GM12878 (cell line): Measurements from ENCODE around the gene BAZ2B. TPM values are rescaled to one million over a fixed set of nuclear protein-coding genes. Genes with fewer than 3 reads are reported as not detected.

ENCODE experiments used
- ATAC-seq: fragments of 200-7000 bp; cut with Tn5 transposase; 3 replicates; pipeline ENCODE4 v1.9.1; 2020; ENCODE audit warnings: mild to moderate bottlenecking, moderate library complexity
- BruUV-seq: library from RNA; stranded (reverse); fragments of 400-500 nt; replicated peaks from 2 replicates; lab custom pipeline; 2021; lab: Mats Ljungman, UMichigan
- CTCF ChIA-PET: fragments of 300-600 bp; sonication (Branson Sonifier 250); formaldehyde crosslinking; extraction: SDS; loops from one replicate; lab custom pipeline; 2021; ENCODE audit warnings: inconsistent platforms; lab: Yijun Ruan, JAX
- POLR2A ChIA-PET: fragments of 350-600 bp; formaldehyde crosslinking; extraction: SDS; loops from one replicate; lab custom pipeline; 2021; ENCODE audit warnings: inconsistent platforms; lab: Charles Lee
- RAD21 ChIA-PET: fragments of 300-600 bp; sonication (Branson Sonifier 250); formaldehyde crosslinking; loops from one replicate; lab custom pipeline; 2023; ENCODE audit warnings: antibody characterized with exemption; ENCODE audit not compliant: unreplicated experiment; lab: Charles Lee
- SMC1A ChIA-PET: fragments of 300-600 bp; sonication (Branson Sonifier 250); formaldehyde crosslinking; loops from one replicate; lab custom pipeline; 2023; ENCODE audit not compliant: unreplicated experiment, uncharacterized antibody; lab: Charles Lee
- DNase-seq: peaks from one replicate; pipeline ENCODE4 v3.0.0-alpha.2; 2011; ENCODE audit warnings: low read depth, low spot score
- FAIRE-seq: peaks from 3 replicates; lab custom pipeline; 2011; peaks lifted over from hg19 to GRCh38; lab: Jason Lieb, UNC
- H2AFZ ChIP-seq: 2 replicates; pipeline ENCODE4 v1.6.0; 2011; ENCODE audit warnings: low read depth, low read length, control low read depth; ENCODE audit not compliant: control insufficient read depth
- H3K27ac ChIP-seq: 2 replicates; pipeline ENCODE4 v1.5.1; 2011; ENCODE audit warnings: control low read depth; ENCODE audit not compliant: control insufficient read depth, insufficient read depth
- H3K27me3 ChIP-seq, 2 experiments: replicated peaks in 1 of 2; 2 replicates each; pipeline versions ENCODE4 v1.6.0 to v1.6.1; 2011; ENCODE audit warnings: low read length in 1 of 2; ENCODE audit not compliant: control insufficient read depth in 2 of 2, insufficient read depth in 2 of 2
- H3K36me3 ChIP-seq, 2 experiments: 2 replicates each; pipeline ENCODE4 v1.5.1; 2011; ENCODE audit warnings: low read length in 1 of 2; ENCODE audit not compliant: control insufficient read depth in 2 of 2, insufficient read depth in 2 of 2
- H3K4me1 ChIP-seq: 2 replicates; pipeline ENCODE4 v1.6.1; 2011; ENCODE audit warnings: mild to moderate bottlenecking, low read length, moderate library complexity, mixed read lengths; ENCODE audit not compliant: control insufficient read depth, insufficient read depth
- H3K4me2 ChIP-seq: 2 replicates; pipeline ENCODE4 v1.6.0; 2011; ENCODE audit warnings: control low read depth; ENCODE audit not compliant: control insufficient read depth, insufficient read depth
- H3K4me3 ChIP-seq: fragments of 200-600 bp; sonication (generic); 2 replicates; pipeline ENCODE4 v1.5.1; 2016
- H3K79me2 ChIP-seq: 2 replicates; pipeline ENCODE4 v1.6.0; 2011; ENCODE audit warnings: low read length; ENCODE audit not compliant: control insufficient read depth, insufficient read depth
- H3K9ac ChIP-seq: 2 replicates; pipeline ENCODE4 v1.8.0; 2011; ENCODE audit warnings: low read length, control low read depth, mixed read lengths; ENCODE audit not compliant: control insufficient read depth, insufficient read depth
- H3K9me3 ChIP-seq: replicated peaks from 3 replicates; pipeline ENCODE4 v1.5.1; 2011; ENCODE audit warnings: mild to moderate bottlenecking, low read length; ENCODE audit not compliant: control insufficient read depth, insufficient read depth
- H4K20me1 ChIP-seq: 2 replicates; pipeline ENCODE4 v1.6.0; 2011; ENCODE audit not compliant: control insufficient read depth, insufficient read depth
- BHLHE40 ChIP-seq, 2 experiments: fragments of 450-650 bp in 1 of 2; IDR thresholded peaks; 2 replicates each; pipeline ENCODE4 v1.6.1; 2011 to 2017; ENCODE audit warnings: low read depth in 2 of 2, borderline replicate concordance in 1 of 2, improper control_type of control experiment in 1 of 2, low read length in 1 of 2, mild to moderate bottlenecking in 1 of 2
- CEBPB ChIP-seq, 2 experiments: fragments of 150-350 bp in 1 of 2; IDR thresholded peaks; 2 replicates each; pipeline ENCODE4 v1.6.1; 2012 to 2014; ENCODE audit warnings: low read depth in 2 of 2, low read length in 2 of 2, borderline replicate concordance in 1 of 2, inconsistent platforms in 1 of 2
- CEBPZ ChIP-seq: fragments of 150-350 bp; IDR thresholded peaks from 2 replicates; pipeline ENCODE4 v1.6.1; 2016; ENCODE audit warnings: low read depth, low read length
- CHD1 ChIP-seq: IDR thresholded peaks from 2 replicates; pipeline ENCODE4 v1.6.1; 2012; ENCODE audit warnings: low read depth, low read length, improper control_type of control experiment
- EED ChIP-seq: sonication (generic); IDR thresholded peaks from 2 replicates; pipeline ENCODE4 v1.6.1; 2016; ENCODE audit warnings: antibody characterized with exemption, low read depth
- KDM1A ChIP-seq: fragments of 200-600 bp; sonication (generic); IDR thresholded peaks from 2 replicates; pipeline ENCODE4 v1.6.1; 2016; ENCODE audit warnings: borderline replicate concordance
- RUNX3 ChIP-seq: IDR thresholded peaks from 2 replicates; pipeline ENCODE4 v1.6.1; 2012; ENCODE audit warnings: low read length, inconsistent platforms
- TAF1 ChIP-seq: IDR thresholded peaks from 2 replicates; pipeline ENCODE4 v1.6.1; 2011; ENCODE audit warnings: mild to moderate bottlenecking, low read depth, low read length, borderline replicate concordance
- ZNF384 ChIP-seq: IDR thresholded peaks from 2 replicates; pipeline ENCODE4 v1.6.1; 2012; ENCODE audit warnings: low read depth, mild to moderate bottlenecking, low read length, improper control_type of control experiment, borderline replicate concordance
- ZZZ3 ChIP-seq: IDR thresholded peaks from 2 replicates; pipeline ENCODE4 v1.6.1; 2011; ENCODE audit warnings: low read depth; ENCODE audit not compliant: control insufficient read depth, insufficient read length
- in situ Hi-C: fragments of 300-500 bp; cut with MboI; formaldehyde crosslinking; loops from 9 replicates; pipeline ENCODE4 v1.14.3; 2018; ENCODE audit warnings: mixed read lengths
- intact Hi-C: fragments of 100-400 bp; cut with micrococcal nuclease; formaldehyde crosslinking; loops from one replicate; pipeline ENCODE4 v1.14.2; 2022; ENCODE audit not compliant: unreplicated experiment
- polyA plus RNA-seq, 11 experiments: library from polyadenylated mRNA; depleted of rRNA in 4 of 11; unstranded in 6 of 11; stranded (reverse) in 5 of 11; fragments of >200 nt; fragmentation: Nextera tagmentation in 4 of 11; fragmentation: Illumina TruSeq in 1 of 11; extraction: Ambion mirVana in 4 of 11; extraction: Trizol in 1 of 11; gene quantifications; 1 replicate in 1 of 11; 2 replicates in 10 of 11; pipeline versions ENCODE4 v1.2.1 to v1.2.3, GENCODE V29; 2011 to 2016; ENCODE audit warnings: inconsistent platforms in 2 of 11, missing spikeins in 2 of 11, low read depth in 1 of 11
- total RNA-seq, 4 experiments: library from RNA; depleted of rRNA in 3 of 4; stranded (reverse); fragments of >200 nt in 3 of 4; fragmentation: Illumina TruSeq in 1 of 4; extraction: Trizol in 1 of 4; gene quantifications; 2 replicates each; pipeline versions ENCODE4 v1.2.1 to v1.2.3, GENCODE V29; 2013 to 2021

The BAZ2B gene
- total and polyA plus RNA-seq, 10 of the 15 experiments (the other 5 are each of a cell fraction or from before 2014, with no cell fraction given), result 8.8 to 49.7 (median 24.7) TPM

- Histone ChIP-seq H3K27ac (no peak overlapping the region), H3K36me3 (no peaks in the 10 kb centered on the region), H3K4me2 (no peak overlapping the region), H3K9ac (no peak overlapping the region), H3K4me3 (no peak overlapping the region), H3K4me1 (peaks cover 7% of the 10 kb centered on the region; the same call in 1 of the 2 replicates), H3K9me3 (no peaks in the 10 kb centered on the region), H4K20me1 (no peaks in the 10 kb centered on the region), H3K27me3 (no peaks in the 10 kb centered on the region), H3K79me2 (no peaks in the 10 kb centered on the region), H2AFZ (no peak overlapping the region)
- no TSS peak for BruUV-seq
- intact Hi-C loops (no loop called here), in situ Hi-C loops (no loop called here)
- DNase-seq, result no peak
- no peak for FAIRE-seq
- peak; percentile 51; the same call in 2 of the 3 replicates for ATAC-seq
- ChIA-PET CTCF (no interaction called here), SMC1A (interaction anchor here (0.8 to 1.4 kb wide), 4 partner anchors 10 to 522 kb away, joined by 3 to 7 read pairs (median 3); no protein-coding TSS in a partner anchor), RAD21 (interaction anchor here (0.5 to 1.9 kb wide), 6 partner anchors 10 to 209 kb away, joined by 3 to 4 read pairs (median 3); no protein-coding TSS in a partner anchor), POLR2A (interaction anchor here (0.6 to 1.1 kb wide), 2 partner anchors 79 to 157 kb away, joined by 6 read pairs; no protein-coding TSS in a partner anchor)
- TF ChIP-seq RUNX3, result peak; percentile 13; the same call in 1 of the 2 replicates
- TF ChIP-seq BHLHE40 (IDR thresholded peaks at IDR 0.05; ENCODE audit: borderline replicate concordance in 1 of 2, low read depth in 2 of 2, low read length in 1 of 2), result no peak
Measured at GRCh38 chr2:159455330-159455918, 160.9 kb downstream of the BAZ2B start.

DNA sequence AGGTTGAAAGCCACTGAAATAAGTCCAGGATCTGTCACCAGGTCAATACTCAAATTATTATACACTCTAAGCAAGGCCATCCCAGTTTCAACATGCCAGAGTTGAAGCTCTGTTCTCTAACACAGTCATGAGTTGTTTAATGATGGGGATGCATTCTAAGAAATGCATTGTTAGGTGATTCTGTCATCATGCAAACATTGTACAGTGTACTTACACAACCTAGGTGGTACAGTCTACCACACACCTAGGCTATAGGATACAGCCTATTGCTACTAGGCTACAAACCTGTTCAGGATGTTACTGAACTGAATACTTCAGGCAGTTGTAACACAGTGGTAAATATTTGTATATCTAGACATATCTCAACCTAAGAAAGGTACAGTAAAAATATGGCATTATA, 162.2 kb downstream of the BAZ2B start:
- ATAC-seq, result peak; percentile 24
- H3K36me3 ChIP-seq, result no peaks in the 10 kb centered on the region
- H3K27ac ChIP-seq, result no peak overlapping the region
- no peaks in the 10 kb centered on the region for H3K9me3 ChIP-seq
- H3K4me2 ChIP-seq, result no peak overlapping the region
- H2AFZ ChIP-seq, result no peak overlapping the region
- no peaks in the 10 kb centered on the region for H3K79me2 ChIP-seq
- H3K9ac ChIP-seq, result no peak overlapping the region
- no peaks in the 10 kb centered on the region for H3K27me3 ChIP-seq
- SMC1A ChIA-PET, result interaction anchor here (0.8 to 1.3 kb wide), 2 partner anchors 13 to 26 kb away, joined by 3 to 5 read pairs; no protein-coding TSS in a partner anchor
- RAD21 ChIA-PET, result interaction anchor here (1.9 kb wide), 1 partner anchor 8 kb away, joined by 4 read pairs; no protein-coding TSS in a partner anchor
- POLR2A ChIA-PET, result no interaction called here
- intact Hi-C loops, result no loop called here
- no TSS peak for BruUV-seq
- in situ Hi-C loops, result no loop called here
- H4K20me1 ChIP-seq, result no peaks in the 10 kb centered on the region
- CTCF ChIA-PET, result no interaction called here
- H3K4me3 ChIP-seq, result no peak overlapping the region
- peaks cover 7% of the 10 kb centered on the region; the same call in 1 of the 2 replicates for H3K4me1 ChIP-seq
- no peak for FAIRE-seq
- no peak for DNase-seq
- TF ChIP-seq EED, result no peak
- no peak for TF ChIP-seq CHD1
- no peak for TF ChIP-seq KDM1A
- TF ChIP-seq ZZZ3, result no peak
- no peak for TF ChIP-seq ZNF384
- no peak for TF ChIP-seq CEBPZ
- TF ChIP-seq CEBPB (IDR thresholded peaks at IDR 0.05; ENCODE audit: borderline replicate concordance in 1 of 2, low read depth in 2 of 2, low read length in 2 of 2), result no peak
- no peak for TF ChIP-seq TAF1
